ENCODE results near the gene SMTN. TPM values are rescaled to one million over a fixed set of nuclear protein-coding genes. Genes with fewer than 3 reads are reported as not detected.

SMTN gene
- polyA plus RNA-seq, 1 of the 3 experiments (the other 2 are of a cell fraction), result 30.4 TPM

DNA sequence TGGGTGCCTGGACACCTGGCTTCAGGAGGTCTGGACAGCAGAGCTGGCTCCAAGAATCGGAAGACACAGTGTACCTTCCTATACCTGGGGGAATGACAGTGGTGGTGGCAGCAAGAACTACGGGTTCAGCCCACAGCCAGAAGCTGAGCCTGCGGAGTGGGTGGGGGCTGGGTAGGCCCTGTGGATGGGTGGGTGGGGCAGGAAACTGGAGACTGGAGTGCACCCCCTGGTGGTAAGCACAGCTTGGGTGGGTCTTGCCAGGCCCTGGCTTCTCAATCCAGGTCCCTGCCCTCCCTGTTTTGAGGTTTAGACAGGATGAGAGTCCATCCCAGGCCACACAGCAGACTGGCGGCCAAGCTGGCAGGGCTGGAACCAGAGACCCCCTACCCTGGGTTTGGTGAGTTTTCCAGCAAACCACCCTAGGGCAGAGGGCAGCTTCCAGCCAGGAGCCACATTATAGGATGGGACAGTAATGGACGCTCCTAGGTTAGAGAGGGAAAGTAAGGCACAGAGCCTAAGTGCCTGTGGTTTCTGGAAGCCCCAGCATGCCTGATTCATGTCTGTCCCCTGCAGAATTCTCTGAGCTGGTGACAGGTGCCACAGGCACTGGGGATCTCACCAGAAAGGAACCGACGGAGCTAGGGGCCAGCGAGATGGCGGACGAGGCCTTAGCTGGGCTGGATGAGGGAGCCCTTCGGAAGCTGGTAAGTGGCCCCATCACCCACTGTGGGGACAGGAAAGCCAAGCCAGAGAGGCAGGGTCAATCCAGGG is 1.7 kb downstream of the SMTN start:
- H3K27me3 ChIP-seq (ENCODE audit: insufficient read depth), result no peaks in the 10 kb centered on the region
- peak; percentile 58 for DNase-seq
- peak overlapping the region; percentile 94; the same call in 1 of the 2 replicates for H3K9ac ChIP-seq
- H3K4me1 ChIP-seq (ENCODE audit: control insufficient read depth in 1 of 2, insufficient read depth in 2 of 2, low read depth in 1 of 2, low read length in 1 of 2), result peaks cover 21 to 40% of the 10 kb centered on the region in 2 experiments; a peak in 2 of 4 replicates
- ChIA-PET POLR2A (interaction anchor here (1.3 kb wide), 1 partner anchor 25 kb away, joined by 3 read pairs; the partner anchor contains the start of gene SELENOM), CTCF (interaction anchor here (1.0 to 9.4 kb wide), 12 partner anchors 11 to 448 kb away, joined by 3 to 85 read pairs (median 4); partner anchors contain the start of genes INPP5J and SELENOM)
- peak overlapping the region; percentile 4 to 71; a peak in 3 of 4 replicates for H3K27ac ChIP-seq (ENCODE audit: low read depth in 2 of 2, low read length in 1 of 2)
- TF ChIP-seq TCF12 (IDR thresholded peaks at IDR 0.05), result no peak
- TF ChIP-seq, protein P1, sequence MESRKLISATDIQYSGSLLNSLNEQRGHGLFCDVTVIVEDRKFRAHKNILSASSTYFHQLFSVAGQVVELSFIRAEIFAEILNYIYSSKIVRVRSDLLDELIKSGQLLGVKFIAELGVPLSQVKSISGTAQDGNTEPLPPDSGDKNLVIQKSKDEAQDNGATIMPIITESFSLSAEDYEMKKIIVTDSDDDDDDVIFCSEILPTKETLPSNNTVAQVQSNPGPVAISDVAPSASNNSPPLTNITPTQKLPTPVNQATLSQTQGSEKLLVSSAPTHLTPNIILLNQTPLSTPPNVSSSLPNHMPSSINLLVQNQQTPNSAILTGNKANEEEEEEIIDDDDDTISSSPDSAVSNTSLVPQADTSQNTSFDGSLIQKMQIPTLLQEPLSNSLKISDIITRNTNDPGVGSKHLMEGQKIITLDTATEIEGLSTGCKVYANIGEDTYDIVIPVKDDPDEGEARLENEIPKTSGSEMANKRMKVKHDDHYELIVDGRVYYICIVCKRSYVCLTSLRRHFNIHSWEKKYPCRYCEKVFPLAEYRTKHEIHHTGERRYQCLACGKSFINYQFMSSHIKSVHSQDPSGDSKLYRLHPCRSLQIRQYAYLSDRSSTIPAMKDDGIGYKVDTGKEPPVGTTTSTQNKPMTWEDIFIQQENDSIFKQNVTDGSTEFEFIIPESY (IDR thresholded peaks at IDR 0.05; ENCODE audit: borderline replicate concordance, low read depth), result no peak
- TF ChIP-seq, protein P2, sequence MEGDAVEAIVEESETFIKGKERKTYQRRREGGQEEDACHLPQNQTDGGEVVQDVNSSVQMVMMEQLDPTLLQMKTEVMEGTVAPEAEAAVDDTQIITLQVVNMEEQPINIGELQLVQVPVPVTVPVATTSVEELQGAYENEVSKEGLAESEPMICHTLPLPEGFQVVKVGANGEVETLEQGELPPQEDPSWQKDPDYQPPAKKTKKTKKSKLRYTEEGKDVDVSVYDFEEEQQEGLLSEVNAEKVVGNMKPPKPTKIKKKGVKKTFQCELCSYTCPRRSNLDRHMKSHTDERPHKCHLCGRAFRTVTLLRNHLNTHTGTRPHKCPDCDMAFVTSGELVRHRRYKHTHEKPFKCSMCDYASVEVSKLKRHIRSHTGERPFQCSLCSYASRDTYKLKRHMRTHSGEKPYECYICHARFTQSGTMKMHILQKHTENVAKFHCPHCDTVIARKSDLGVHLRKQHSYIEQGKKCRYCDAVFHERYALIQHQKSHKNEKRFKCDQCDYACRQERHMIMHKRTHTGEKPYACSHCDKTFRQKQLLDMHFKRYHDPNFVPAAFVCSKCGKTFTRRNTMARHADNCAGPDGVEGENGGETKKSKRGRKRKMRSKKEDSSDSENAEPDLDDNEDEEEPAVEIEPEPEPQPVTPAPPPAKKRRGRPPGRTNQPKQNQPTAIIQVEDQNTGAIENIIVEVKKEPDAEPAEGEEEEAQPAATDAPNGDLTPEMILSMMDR (IDR thresholded peaks at IDR 0.05), result peak; percentile 57
- TF ChIP-seq, protein P3, sequence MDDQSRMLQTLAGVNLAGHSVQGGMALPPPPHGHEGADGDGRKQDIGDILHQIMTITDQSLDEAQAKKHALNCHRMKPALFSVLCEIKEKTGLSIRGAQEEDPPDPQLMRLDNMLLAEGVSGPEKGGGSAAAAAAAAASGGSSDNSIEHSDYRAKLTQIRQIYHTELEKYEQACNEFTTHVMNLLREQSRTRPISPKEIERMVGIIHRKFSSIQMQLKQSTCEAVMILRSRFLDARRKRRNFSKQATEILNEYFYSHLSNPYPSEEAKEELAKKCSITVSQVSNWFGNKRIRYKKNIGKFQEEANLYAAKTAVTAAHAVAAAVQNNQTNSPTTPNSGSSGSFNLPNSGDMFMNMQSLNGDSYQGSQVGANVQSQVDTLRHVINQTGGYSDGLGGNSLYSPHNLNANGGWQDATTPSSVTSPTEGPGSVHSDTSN (IDR thresholded peaks at IDR 0.05), result no peak
- TF ChIP-seq, protein P4, sequence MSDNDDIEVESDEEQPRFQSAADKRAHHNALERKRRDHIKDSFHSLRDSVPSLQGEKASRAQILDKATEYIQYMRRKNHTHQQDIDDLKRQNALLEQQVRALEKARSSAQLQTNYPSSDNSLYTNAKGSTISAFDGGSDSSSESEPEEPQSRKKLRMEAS (IDR thresholded peaks at IDR 0.05; ENCODE audit: low read depth), result no peak
- no peak for TF ChIP-seq MEF2A (IDR thresholded peaks at IDR 0.05; ENCODE audit: borderline replicate concordance, low read depth)
- no peak for TF ChIP-seq ELF1 (IDR thresholded peaks at IDR 0.05)
- no peaks in the 10 kb centered on the region for H3K9me3 ChIP-seq
- no peaks in the 10 kb centered on the region for H3F3A ChIP-seq (replicated peaks; ENCODE audit: insufficient read depth)
- 86% methylated on average over 10 of the region's 11 CpGs for WGBS (ENCODE audit: low lambda C conversion rate)
- no peak overlapping the region for H2AFZ ChIP-seq (ENCODE audit: low read depth)
- H3K36me3 ChIP-seq (replicated peaks in 1 of 2; ENCODE audit: control insufficient read depth in 1 of 2, insufficient read depth in 2 of 2, low read length in 1 of 2), result no peaks in the 10 kb centered on the region
- H3K4me3 ChIP-seq (ENCODE audit: low read depth in 2 of 2, low read length in 1 of 2), result peak overlapping the region in 1 of 2 experiments; percentile 89; a peak in 2 of 4 replicates
- H3K9me2 ChIP-seq, result no peaks in the 10 kb centered on the region
- peak overlapping the region; percentile 92 for H3K4me2 ChIP-seq
- H4K20me1 ChIP-seq (ENCODE audit: insufficient read depth), result no peaks in the 10 kb centered on the region
- H3K79me2 ChIP-seq (ENCODE audit: insufficient read depth), result peaks cover 53% of the 10 kb centered on the region

DNA sequence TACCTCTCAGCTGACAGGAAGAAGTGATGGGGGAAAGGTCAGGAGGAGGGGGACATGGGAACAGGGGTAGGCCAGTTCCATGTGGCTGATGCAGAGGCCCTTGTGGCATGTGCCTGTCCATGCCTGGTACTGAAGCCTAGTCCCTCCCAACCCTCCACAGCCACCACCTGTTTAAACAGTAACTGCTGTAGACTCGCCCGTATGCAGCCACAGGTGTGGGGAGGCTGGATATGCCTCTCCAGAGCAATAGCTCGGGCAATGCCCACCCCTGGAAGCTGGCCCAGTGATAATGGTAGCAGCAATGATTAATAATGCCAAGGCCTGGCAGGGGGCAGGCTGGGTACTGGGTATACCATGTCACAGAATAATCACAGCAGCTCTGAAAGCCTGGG is 2.3 kb downstream of the SMTN start:
- ChIA-PET POLR2A (interaction anchor here (1.3 to 2.2 kb wide), 2 partner anchors 24 to 114 kb away, joined by 3 to 11 read pairs; partner anchors contain the start of genes MORC2, SELENOM and TUG1), CTCF (interaction anchor here (0.6 to 9.4 kb wide), 16 partner anchors 11 to 449 kb away, joined by 3 to 85 read pairs (median 4); partner anchors contain the start of genes INPP5J and SELENOM)
- DNase-seq, result peak; percentile 7
- H3K4me1 ChIP-seq (ENCODE audit: control insufficient read depth in 1 of 2, insufficient read depth in 2 of 2, low read depth in 1 of 2, low read length in 1 of 2), result peaks cover 21 to 40% of the 10 kb centered on the region in 2 experiments; a peak in 2 of 4 replicates
- H3K36me3 ChIP-seq (replicated peaks in 1 of 2; ENCODE audit: control insufficient read depth in 1 of 2, insufficient read depth in 2 of 2, low read length in 1 of 2), result peaks cover 0 to 5% of the 10 kb centered on the region in 2 experiments
- peak overlapping the region in 1 of 2 experiments; percentile 74; a peak in 3 of 4 replicates for H3K4me3 ChIP-seq (ENCODE audit: low read depth in 2 of 2, low read length in 1 of 2)
- H4K20me1 ChIP-seq (ENCODE audit: insufficient read depth), result no peaks in the 10 kb centered on the region
- peak overlapping the region; percentile 81; the same call in 1 of the 2 replicates for H3K9ac ChIP-seq
- H3K9me3 ChIP-seq, result no peaks in the 10 kb centered on the region
- peaks cover 53% of the 10 kb centered on the region for H3K79me2 ChIP-seq (ENCODE audit: insufficient read depth)
- no peaks in the 10 kb centered on the region for H3F3A ChIP-seq (replicated peaks; ENCODE audit: insufficient read depth)
- 80% methylated on average over 1 of the region's 3 CpGs for WGBS (ENCODE audit: low lambda C conversion rate)
- no peaks in the 10 kb centered on the region for H3K9me2 ChIP-seq
- H2AFZ ChIP-seq (ENCODE audit: low read depth), result no peak overlapping the region
- TF ChIP-seq TAF1 (IDR thresholded peaks at IDR 0.05; ENCODE audit: borderline replicate concordance, low read depth, low read length) (no peak), FOXJ3 (CRISPR knock-in tag; IDR thresholded peaks at IDR 0.05) (no peak), ELF1 (IDR thresholded peaks at IDR 0.05) (no peak)
- H3K27me3 ChIP-seq (ENCODE audit: insufficient read depth), result no peaks in the 10 kb centered on the region
- H3K4me2 ChIP-seq, result peak overlapping the region; percentile 92
- peak overlapping the region in 1 of 2 experiments; percentile 4; a peak in 1 of 4 replicates for H3K27ac ChIP-seq (ENCODE audit: low read depth in 2 of 2, low read length in 1 of 2)

Data from SK-N-SH (cell line).